ENCODE results near the gene MANEAL.

Gene MANEAL

GRCh38 chr1:37828410-37829074, 34.9 kb downstream of the MANEAL start:
- DNase-seq: no peak

GRCh38 chr1:37831109-37831508, 37.5 kb downstream of the MANEAL start:
- no peak for DNase-seq

- DNase-seq: no peak
Observed at GRCh38 chr1:37831809-37832208, 38.2 kb downstream of the MANEAL start.

GRCh38 chr1:37836788-37837187, 43.1 kb downstream of the MANEAL start:
- DNase-seq: no peak

GRCh38 chr1:37839676-37840075, 46.0 kb downstream of the MANEAL start:
- no peak for DNase-seq

GRCh38 chr1:37840711-37841110, 47.1 kb downstream of the MANEAL start:
- no peak for DNase-seq

- no peak for DNase-seq
Observed at GRCh38 chr1:37841652-37842051, 48.0 kb downstream of the MANEAL start.

- DNase-seq: no peak
Observed at GRCh38 chr1:37844536-37844935, 50.9 kb downstream of the MANEAL start.

- DNase-seq: no peak
Observed at GRCh38 chr1:37845049-37845646, 51.5 kb downstream of the MANEAL start.

- no peak for DNase-seq
Observed at GRCh38 chr1:37845786-37846185, 52.1 kb downstream of the MANEAL start.

GRCh38 chr1:37846647-37847339, 53.1 kb downstream of the MANEAL start:
- no peak for DNase-seq

- no peak for DNase-seq
Observed at GRCh38 chr1:37849480-37849879, 55.8 kb downstream of the MANEAL start.

- DNase-seq: no peak
Observed at GRCh38 chr1:37850352-37850955, 56.8 kb downstream of the MANEAL start.

Measured in activated T-cell treated with anti-CD3 and anti-CD28 coated beads, Interleukin-2, amount 50 U/mL, for 48 hours (primary cell).